Neural progenitor cell (in vitro differentiated cells): Measurements from ENCODE around the gene BRSK2.

Experiments
- EZH2 ChIP-seq: fragments of 200-600 bp; sonication (generic); IDR thresholded peaks from 2 replicates; pipeline ENCODE4 v1.6.1; 2017; ENCODE audit warnings: antibody characterized with exemption, mild to moderate bottlenecking, moderate library complexity
- TF ChIP-seq, protein P1 (sequence below): fragments of 200-600 bp; sonication (generic); IDR thresholded peaks from 2 replicates; pipeline ENCODE4 v1.5.1; 2017; ENCODE audit warnings: antibody characterized with exemption, mild to moderate bottlenecking

DNA sequence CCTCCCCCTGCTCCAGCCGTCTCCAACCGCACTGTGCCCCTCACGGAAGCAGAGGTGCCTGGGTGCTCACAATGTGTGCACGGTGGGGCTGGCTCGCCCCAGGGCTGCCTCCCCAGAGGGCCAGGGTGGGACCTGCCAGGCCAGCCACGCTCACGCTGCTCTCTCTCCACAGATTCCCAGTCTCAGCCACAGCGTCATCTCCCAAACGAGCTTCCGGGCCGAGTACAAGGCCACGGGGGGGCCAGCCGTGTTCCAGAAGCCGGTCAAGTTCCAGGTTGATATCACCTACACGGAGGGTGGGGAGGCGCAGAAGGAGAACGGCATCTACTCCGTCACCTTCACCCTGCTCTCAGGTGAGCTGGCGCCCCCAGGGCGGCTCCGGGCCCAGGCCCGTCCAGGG is 66.4 kb downstream of the BRSK2 start:
- TF ChIP-seq EZH2: no peak
- TF ChIP-seq, protein P1, sequence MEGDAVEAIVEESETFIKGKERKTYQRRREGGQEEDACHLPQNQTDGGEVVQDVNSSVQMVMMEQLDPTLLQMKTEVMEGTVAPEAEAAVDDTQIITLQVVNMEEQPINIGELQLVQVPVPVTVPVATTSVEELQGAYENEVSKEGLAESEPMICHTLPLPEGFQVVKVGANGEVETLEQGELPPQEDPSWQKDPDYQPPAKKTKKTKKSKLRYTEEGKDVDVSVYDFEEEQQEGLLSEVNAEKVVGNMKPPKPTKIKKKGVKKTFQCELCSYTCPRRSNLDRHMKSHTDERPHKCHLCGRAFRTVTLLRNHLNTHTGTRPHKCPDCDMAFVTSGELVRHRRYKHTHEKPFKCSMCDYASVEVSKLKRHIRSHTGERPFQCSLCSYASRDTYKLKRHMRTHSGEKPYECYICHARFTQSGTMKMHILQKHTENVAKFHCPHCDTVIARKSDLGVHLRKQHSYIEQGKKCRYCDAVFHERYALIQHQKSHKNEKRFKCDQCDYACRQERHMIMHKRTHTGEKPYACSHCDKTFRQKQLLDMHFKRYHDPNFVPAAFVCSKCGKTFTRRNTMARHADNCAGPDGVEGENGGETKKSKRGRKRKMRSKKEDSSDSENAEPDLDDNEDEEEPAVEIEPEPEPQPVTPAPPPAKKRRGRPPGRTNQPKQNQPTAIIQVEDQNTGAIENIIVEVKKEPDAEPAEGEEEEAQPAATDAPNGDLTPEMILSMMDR: no peak
